Stimulated activated effector memory CD8-positive, alpha-beta T cell treated with anti-CD3 and anti-CD28 coated beads, Interleukin-12 subunit alpha, Interleukin-12 subunit beta, amount 100 ng/mL, for 72 hours (primary cell): ENCODE data around the gene ESYT2.
"Not testable (repeated sequence)": the region's sequence is repeated elsewhere in the genome, so short reads cannot be mapped to it uniquely, and the experiment has no call there.

Experiments
- ATAC-seq: fragments of 150-1000 bp; cut with Tn5 transposase; 2 replicates; pipeline ENCODE4 v1.10.0; 2021
- DNase-seq, 2 donors: peaks; one replicate each; pipeline ENCODE4 v3.0.0; 2021 to 2022; ENCODE audit warnings: low spot score in 2 of 2
- H3K27ac Mint-ChIP-seq: one replicate; pipeline ENCODE4 v1.8.0; 2022; ENCODE audit warnings: mild to moderate bottlenecking, mixed read lengths
- H3K36me3 Mint-ChIP-seq: one replicate; pipeline ENCODE4 v1.8.0; 2022; ENCODE audit warnings: mild to moderate bottlenecking, mixed read lengths
- H3K4me1 Mint-ChIP-seq: one replicate; pipeline ENCODE4 v1.8.0; 2022; ENCODE audit warnings: mixed read lengths
- H3K4me3 Mint-ChIP-seq: one replicate; pipeline ENCODE4 v1.8.0; 2022; ENCODE audit warnings: mild to moderate bottlenecking, mixed read lengths
- H3K9me3 Mint-ChIP-seq: one replicate; pipeline ENCODE4 v1.8.0; 2022; ENCODE audit warnings: mixed read lengths

The ESYT2 gene, protein sequence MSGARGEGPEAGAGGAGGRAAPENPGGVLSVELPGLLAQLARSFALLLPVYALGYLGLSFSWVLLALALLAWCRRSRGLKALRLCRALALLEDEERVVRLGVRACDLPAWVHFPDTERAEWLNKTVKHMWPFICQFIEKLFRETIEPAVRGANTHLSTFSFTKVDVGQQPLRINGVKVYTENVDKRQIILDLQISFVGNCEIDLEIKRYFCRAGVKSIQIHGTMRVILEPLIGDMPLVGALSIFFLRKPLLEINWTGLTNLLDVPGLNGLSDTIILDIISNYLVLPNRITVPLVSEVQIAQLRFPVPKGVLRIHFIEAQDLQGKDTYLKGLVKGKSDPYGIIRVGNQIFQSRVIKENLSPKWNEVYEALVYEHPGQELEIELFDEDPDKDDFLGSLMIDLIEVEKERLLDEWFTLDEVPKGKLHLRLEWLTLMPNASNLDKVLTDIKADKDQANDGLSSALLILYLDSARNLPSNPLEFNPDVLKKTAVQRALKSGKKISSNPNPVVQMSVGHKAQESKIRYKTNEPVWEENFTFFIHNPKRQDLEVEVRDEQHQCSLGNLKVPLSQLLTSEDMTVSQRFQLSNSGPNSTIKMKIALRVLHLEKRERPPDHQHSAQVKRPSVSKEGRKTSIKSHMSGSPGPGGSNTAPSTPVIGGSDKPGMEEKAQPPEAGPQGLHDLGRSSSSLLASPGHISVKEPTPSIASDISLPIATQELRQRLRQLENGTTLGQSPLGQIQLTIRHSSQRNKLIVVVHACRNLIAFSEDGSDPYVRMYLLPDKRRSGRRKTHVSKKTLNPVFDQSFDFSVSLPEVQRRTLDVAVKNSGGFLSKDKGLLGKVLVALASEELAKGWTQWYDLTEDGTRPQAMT

DNA sequence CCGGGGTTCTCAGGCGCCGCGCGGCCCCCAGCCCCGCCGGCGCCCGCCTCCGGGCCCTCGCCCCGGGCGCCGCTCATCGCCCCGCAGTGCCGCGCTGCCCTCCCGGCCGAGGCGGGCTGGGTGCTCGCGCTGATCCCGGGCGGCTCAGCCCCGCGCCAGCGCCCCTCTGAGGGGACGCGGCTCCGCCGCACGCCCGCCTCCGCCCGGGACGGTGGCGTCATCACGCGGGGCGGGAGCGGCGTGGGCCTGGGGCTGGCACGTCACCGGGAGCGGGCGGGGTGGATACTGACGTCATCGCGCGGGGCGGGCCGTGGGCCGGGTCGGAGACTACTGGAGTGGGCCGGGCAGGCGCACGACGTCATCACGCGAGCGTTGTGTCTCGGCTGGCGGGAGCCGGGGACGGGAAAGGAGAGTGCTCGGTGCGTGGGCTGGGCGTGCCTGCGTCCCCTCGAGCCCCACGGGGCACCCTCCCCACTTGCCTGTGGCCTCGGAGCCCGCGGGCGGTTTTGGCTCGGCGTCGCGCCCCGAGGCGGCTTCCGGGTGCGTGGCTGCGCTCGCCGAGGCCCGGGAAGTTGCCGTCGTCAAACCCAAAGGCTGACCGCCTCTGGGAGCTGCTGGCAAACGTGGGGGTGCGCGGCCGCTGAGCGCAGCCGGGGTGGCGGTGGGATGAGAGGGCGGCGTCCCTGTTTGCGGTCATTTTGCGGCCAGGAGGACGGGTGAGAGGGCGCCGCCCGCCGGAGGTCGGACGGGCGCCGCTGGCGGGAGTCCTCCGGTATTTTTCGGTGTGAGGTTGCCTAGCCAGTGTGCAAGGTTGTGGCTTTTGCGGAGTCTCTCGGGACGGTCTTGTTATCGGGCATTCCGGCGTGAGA, at the start of gene ESYT2:
ESYT2 (minus strand) TSS at position 168 of the 869 bp plus-strand sequence; CDS start at position 77, 91 bp downstream.
- peak within 1 kb of the TSS; percentile 89 for H3K27ac Mint-ChIP-seq
- H3K4me3 Mint-ChIP-seq = peak within 1 kb of the TSS; percentile 77
- H3K9me3 Mint-ChIP-seq = no peaks in the 10 kb centered on the region

DNA sequence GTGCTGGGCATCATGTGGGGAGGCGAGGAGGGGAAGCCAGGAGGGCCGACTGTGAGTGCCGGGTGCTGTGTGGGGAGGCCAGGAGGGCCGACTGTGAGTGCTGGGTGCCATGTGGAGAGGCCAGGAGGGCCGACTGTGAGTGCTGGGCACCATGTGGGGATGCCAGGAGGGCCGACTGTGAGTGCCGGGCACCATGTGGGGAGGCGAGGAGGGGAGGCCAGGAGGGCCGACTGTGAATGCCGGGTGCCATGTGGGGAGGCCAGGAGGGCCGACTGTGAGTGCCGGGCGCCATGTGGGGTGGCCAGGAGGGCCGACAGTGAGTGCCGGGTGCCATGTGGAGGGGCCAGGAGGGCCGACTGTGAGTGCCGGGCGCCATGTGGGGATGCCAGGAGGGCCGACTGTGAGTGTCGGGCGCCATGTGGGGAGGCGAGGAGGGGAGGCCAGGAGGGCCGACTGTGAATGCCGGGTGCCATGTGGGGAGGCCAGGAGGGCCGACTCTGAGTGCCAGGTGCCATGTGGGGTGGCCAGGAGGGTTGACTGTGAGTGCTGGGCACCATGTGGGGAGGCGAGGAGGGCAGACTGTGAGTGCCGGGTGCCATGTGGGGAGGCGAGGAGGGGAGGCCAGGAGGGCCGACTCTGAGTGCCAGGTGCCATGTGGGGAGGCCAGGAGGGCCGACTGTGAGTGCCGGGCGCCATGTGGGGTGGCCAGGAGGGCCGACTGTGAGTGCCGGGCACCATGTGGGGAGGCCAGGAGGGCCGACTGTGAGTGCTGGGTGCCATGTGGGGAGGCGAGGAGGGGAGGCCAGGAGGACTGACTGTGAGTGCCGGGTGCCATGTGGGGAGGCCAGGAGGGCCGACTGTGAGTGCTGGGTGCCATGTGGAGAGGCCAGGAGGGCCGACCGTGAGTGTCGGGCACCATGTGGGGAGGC, 49.1 kb upstream of the ESYT2 start:
- ATAC-seq, H3K4me1 Mint-ChIP-seq, H3K4me3 Mint-ChIP-seq, DNase-seq, H3K27ac Mint-ChIP-seq, H3K9me3 Mint-ChIP-seq: not testable (repeated sequence)
- peaks cover 82% of the 10 kb centered on the region for H3K36me3 Mint-ChIP-seq

More for the DNA sequence above, at the start of gene ESYT2:
- ATAC-seq (peak; percentile 91), DNase-seq (peak; percentile 98 to 99)
- H3K36me3 Mint-ChIP-seq = peaks cover 27% of the 10 kb centered on the region
- peaks cover 44% of the 10 kb centered on the region for H3K4me1 Mint-ChIP-seq

DNA sequence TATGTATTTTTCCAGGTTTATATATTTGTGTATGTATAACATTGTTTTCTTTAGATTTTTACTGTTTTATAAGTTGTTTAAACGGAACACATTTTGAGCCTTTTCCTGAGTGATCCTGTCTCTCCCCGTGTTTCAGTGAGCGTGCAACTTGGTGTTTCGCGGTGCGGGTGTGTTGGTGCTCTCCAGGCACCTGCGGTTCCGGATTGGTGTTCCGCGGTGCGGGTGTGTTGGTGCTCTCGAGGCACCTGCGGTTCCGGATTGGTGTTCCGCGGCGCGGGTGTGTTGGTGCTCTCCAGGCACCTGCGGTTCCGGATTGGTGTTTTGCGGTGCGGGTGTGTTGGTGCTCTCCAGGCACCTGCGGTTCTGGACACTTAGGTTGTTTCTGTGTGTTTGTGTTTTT, 47.7 kb upstream of the ESYT2 start:
- ATAC-seq = no peak
- Mint-ChIP-seq H3K27ac (no peak overlapping the region), H3K9me3 (no peaks in the 10 kb centered on the region), H3K4me3 (no peak overlapping the region), H3K4me1 (no peaks in the 10 kb centered on the region), H3K36me3 (peaks cover 76% of the 10 kb centered on the region)
- no peak for DNase-seq

DNA sequence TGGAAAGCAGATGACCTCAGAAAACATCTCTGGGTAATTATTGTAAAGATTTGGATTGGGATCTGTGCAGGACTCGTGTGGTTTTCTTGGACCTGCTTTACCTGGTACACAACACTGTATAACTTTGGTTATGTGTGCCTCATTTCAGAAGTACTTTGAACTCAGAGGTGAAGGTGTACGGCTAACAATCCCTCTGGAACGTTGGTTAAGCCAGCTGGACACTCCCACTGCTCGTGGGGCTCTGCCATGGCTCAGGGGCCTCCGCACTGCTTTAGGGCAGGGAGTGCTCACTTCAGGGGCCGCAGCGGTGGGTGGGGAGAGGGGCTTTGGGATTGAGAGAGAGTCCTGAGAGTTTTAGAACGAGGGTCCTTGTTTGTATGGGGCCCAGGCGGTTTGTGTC, 40.6 kb upstream of the ESYT2 start:
- Mint-ChIP-seq H3K27ac (no peak overlapping the region), H3K36me3 (peaks cover 35% of the 10 kb centered on the region), H3K4me3 (no peak overlapping the region), H3K9me3 (no peaks in the 10 kb centered on the region), H3K4me1 (peaks cover 17% of the 10 kb centered on the region)
- ATAC-seq (no peak), DNase-seq (no peak)

DNA sequence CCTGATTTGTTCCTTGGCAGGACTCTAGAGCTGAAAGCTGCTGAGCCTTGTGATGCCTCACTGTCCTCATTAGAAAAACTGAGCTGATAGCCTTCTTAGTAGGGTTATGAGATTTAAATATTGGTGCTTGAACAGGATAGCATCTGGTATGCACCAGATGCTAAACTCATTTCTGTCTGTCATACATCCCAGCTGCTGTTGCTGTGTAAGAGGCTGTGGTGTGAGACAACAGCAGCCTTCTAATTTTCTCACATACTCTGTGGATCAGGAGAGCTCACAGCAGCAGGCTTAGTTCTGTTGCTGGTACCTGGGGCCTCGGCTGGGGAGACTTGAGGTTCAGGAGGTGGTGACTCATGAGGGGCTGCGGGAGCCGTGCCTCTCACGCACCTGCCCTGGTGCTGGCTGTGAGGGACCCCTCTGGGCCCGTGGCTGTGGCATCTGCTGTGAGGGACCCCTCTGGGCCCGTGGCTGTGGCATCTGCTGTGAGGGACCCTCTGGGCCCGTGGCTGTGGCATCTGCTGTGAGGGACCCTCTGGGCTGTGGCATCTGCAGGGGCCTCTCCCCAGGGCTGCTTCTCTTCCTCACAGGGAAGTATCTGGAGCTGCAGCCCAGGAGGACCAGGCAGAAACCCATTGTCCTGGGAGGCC, 39.6 kb upstream of the ESYT2 start:
- no peak overlapping the region for H3K27ac Mint-ChIP-seq
- peaks cover 29% of the 10 kb centered on the region for H3K36me3 Mint-ChIP-seq
- no peaks in the 10 kb centered on the region for H3K9me3 Mint-ChIP-seq
- no peak for ATAC-seq
- no peak overlapping the region for H3K4me3 Mint-ChIP-seq
- no peak for DNase-seq
- H3K4me1 Mint-ChIP-seq = peaks cover 27% of the 10 kb centered on the region

DNA sequence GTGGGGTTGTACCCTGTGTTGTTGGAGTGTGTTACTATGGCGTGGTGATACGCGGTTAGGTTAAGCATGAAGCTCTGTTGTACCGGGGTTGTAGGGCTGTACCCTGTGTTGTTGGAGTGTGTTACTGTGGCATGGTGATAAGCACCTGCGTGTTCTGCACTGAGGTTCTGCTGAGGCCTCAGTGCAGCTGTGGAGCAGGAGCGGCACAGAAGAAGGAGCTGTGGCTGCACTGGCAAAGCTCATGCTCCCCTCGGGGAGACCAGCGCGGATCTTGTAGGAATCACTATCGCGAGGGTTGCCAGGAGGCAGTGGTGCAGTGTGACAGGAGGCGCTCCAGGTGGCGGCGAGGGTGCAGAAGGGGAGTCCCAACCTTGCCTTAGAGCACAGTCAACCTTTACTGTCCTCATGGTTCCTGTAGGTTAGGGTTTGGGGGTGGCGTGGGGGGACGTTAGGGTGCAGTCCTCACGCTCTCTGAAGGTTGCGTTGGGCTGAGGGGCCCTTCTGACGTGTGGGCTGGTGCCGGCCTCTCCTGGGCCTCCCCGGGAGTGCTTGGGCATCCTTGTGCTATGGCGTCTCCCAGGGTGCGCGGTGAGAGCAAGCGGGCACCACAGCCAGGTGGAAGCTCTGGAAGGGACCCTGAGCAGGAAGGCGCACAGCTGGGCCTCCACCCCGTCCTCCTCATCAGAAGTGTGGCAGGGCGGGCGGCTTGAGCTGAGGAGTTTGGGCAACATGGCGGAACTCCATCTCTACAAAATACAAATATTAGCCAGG, 38.1 kb upstream of the ESYT2 start:
- ATAC-seq = no peak
- peaks cover 29% of the 10 kb centered on the region for H3K36me3 Mint-ChIP-seq
- H3K4me1 Mint-ChIP-seq = peaks cover 36% of the 10 kb centered on the region
- H3K9me3 Mint-ChIP-seq = no peaks in the 10 kb centered on the region
- peak overlapping the region; percentile 52 for H3K27ac Mint-ChIP-seq
- H3K4me3 Mint-ChIP-seq = no peak overlapping the region
- no peak for DNase-seq

DNA sequence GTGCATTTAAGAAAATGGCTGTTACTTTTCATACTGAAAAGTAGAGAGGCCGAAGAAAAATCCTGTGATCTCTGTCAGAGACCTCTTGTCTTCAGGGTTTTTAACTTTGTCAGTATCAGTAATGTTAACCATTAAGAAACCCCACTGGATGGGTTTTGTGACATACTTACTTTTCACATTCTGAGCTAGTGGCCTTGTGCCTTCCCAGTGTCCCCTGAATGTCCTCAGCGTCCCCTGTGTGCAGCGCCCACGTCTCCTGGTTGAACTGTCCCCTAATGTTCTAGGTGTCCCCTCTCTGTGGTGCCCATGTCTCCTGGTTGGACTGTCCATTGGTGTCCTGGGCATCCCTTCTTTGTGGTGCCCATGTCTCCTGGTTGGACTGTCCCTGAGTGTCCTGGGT, 36.7 kb upstream of the ESYT2 start:
- Mint-ChIP-seq H3K4me1 (peaks cover 33% of the 10 kb centered on the region), H3K27ac (no peak overlapping the region), H3K9me3 (no peaks in the 10 kb centered on the region)

DNA sequence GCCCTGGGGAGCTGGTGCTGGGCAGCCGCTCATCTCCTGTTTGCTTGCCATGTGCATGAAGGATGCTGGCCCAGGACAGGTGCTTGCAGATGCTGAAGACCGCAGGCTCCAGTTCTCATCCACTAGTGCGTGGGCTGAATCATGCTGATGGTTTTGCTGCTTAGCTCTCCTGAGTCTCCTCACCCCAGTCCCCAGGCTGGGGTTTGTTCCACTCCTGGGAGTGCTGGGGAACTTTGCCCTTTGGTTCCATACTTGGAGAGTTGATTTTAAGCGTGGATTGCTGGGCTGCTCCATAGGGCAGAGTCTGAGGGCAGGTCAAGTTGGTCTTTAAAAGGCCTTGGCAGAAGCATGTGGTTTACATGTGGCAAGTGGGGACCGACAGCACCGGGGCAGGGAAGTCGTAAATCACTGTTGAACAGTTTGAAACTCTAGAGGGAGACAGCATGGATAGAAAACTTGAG, 36.2 kb upstream of the ESYT2 start:
- Mint-ChIP-seq H3K4me3 (peak overlapping the region; percentile 81), H3K9me3 (no peaks in the 10 kb centered on the region), H3K27ac (no peak overlapping the region), H3K4me1 (peaks cover 31% of the 10 kb centered on the region), H3K36me3 (peaks cover 13% of the 10 kb centered on the region)
- DNase-seq (no peak), ATAC-seq (no peak)

More for the DNA sequence above, 36.7 kb upstream of the ESYT2 start:
- DNase-seq (no peak), ATAC-seq (no peak)
- Mint-ChIP-seq H3K4me3 (no peak overlapping the region), H3K36me3 (peaks cover 15% of the 10 kb centered on the region)

DNA sequence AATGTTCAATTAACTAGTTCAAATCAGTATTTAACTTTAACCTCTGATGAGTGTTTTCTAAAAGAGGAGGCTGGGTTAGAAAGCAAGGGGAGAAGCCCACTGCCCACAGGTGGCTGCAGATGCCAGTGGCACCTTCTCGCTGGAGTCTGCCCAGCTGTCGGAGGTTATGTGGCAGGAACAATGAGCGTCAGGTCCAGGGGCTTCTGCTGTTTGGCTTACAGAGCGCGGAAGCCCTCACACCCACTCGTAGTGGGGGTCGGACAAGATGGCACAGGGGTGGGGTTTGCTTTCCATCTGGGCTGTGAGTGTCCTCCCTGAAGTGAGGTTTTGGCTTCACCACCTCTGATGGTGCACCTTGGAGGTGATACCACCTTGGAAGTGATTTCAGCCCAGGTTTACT, 35.5 kb upstream of the ESYT2 start:
- Mint-ChIP-seq H3K4me1 (peaks cover 31% of the 10 kb centered on the region), H3K27ac (peak overlapping the region; percentile 97), H3K9me3 (no peaks in the 10 kb centered on the region), H3K36me3 (peaks cover 13% of the 10 kb centered on the region), H3K4me3 (peak overlapping the region; percentile 81)
- DNase-seq (no peak), ATAC-seq (no peak)

DNA sequence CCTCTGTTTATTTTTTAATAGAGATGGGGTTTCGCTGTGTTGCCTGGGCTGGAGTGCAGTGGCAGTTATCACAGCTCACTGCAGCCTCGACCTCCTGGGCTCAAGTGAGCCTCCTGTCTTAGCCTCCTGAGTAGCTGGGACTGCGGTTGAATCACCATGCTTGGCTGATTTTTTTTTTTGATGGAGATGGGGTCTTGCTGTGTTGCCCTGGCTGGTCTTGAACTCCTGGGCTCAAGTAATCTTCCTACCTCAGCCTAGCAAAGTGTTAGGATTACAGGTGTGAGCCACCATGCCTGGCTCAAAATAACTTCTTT, 35.2 kb upstream of the ESYT2 start:
- Mint-ChIP-seq H3K4me1 (peaks cover 31% of the 10 kb centered on the region), H3K9me3 (no peaks in the 10 kb centered on the region), H3K27ac (peak overlapping the region; percentile 97), H3K36me3 (peaks cover 13% of the 10 kb centered on the region), H3K4me3 (peak overlapping the region; percentile 81)
- DNase-seq (no peak), ATAC-seq (no peak)

DNA sequence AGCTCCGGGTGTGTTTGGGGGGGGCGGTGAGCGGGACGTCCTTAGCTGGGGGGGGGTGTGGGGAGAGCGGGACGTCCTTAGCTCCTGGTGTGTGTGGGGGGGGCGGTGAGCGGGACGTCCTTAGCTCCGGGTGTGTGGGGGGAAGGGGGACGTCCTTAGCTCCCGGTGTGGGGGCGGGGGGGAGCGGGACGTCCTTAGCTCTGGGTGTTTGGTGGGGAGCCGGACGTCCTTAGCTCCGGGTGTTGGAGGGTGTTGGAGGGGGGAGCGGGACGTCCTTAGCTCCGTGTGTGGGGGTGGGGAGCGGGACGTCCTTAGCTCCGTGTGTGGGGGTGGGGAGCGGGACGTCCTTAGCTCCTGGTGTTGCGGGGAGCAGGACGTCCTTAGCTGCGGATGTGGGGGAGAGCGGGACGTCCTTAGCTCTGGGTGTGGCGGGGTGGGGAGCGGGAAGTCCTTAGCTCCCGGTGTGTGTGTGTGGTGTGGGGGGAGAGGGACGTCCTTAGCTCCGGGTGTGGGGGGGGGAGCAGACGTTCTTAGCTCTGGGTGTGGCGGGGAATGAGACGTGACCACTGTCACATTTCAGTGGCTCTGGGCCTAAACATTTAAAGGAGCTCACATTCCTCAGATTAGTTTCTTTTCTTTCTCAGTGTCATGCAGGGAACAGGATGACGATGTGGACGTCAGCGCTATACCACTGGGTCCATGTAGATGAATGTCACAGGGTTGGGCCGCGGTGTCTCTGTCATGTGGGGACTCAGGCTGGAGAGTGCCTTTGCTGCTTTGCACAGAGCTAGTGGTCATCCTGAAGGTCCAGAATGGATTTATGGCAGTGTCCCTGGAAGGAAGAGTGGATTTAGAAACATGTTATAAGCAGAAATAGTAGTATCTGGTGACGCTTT, 34.5 kb upstream of the ESYT2 start:
- Mint-ChIP-seq H3K36me3 (peaks cover 13% of the 10 kb centered on the region), H3K27ac (peak overlapping the region; percentile 97), H3K4me1 (peaks cover 34% of the 10 kb centered on the region), H3K4me3 (peak overlapping the region; percentile 81), H3K9me3 (no peaks in the 10 kb centered on the region)
- DNase-seq (peak in 1 of 2 donors; percentile 11), ATAC-seq (peak; percentile 78)

DNA sequence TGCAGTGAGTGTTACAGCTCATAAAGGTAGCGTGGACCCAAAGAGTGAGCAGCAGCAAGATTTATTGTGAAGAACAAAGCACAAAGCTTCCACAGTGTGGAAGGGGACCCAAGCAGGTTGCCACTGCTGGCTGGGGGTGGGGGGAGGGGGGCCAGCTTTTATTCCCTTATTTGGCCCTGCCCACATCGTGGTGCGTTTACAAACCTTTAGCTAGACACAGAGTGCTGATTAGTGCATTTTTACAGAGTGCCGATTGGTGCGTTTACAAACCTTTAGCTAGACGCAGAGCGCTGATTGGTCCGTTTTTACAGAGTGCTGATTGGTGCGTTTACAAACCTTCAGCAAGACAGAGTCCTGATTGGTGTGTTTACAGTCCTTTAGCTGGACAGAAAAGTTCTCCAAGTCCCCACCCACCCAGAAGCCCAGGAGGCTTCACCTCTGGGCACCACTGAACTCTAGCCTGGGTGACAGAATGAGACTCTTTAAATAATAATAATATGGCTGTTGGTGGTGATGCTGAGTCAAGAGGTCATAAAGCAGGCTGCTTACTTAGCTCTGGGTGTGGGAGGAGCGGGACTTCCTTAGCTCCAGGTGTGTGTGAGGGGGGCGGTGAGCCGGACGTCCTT, 33.8 kb upstream of the ESYT2 start:
- Mint-ChIP-seq H3K4me3 (peak overlapping the region; percentile 81), H3K4me1 (peaks cover 39% of the 10 kb centered on the region), H3K27ac (peak overlapping the region; percentile 97), H3K36me3 (peaks cover 13% of the 10 kb centered on the region)
- peak; percentile 69 for ATAC-seq
- H3K9me3 Mint-ChIP-seq, DNase-seq: not testable (repeated sequence)
